Psoas muscle (tissue), 8 donors: Measurements from ENCODE around the gene PTTG1IP. TPM values are rescaled to one million over a fixed set of nuclear protein-coding genes. Genes with fewer than 3 reads are reported as not detected.

Experiments used
- ATAC-seq, 4 donors: fragments of 200-7000 bp; cut with Tn5 transposase; one replicate each; pipeline ENCODE4 v1.9.1; 2020; ENCODE audit warnings: moderate library complexity in 3 of 4, mild to moderate bottlenecking in 2 of 4
- DNase-seq, 2 donors: peaks; one replicate each; pipeline ENCODE4 v3.0.0-alpha.2; 2020
- H3K27ac ChIP-seq: fragments of 200-600 bp; one replicate; pipeline ENCODE4 v1.8.0; 2022
- H3K27me3 ChIP-seq, 3 donors: fragments of 200-600 bp in 1 of 3; one replicate each; pipeline versions ENCODE4 v1.6.1 to v1.8.0; 2013 to 2022; ENCODE audit warnings: low read length in 2 of 3, mild to moderate bottlenecking in 2 of 3, moderate library complexity in 1 of 3; ENCODE audit not compliant: insufficient read depth in 3 of 3
- H3K36me3 ChIP-seq, 2 donors: fragments of 200-600 bp in 1 of 2; one replicate each; pipeline versions ENCODE4 v1.6.1 to v1.8.0; 2013 to 2022; ENCODE audit warnings: low read depth in 1 of 2, mild to moderate bottlenecking in 1 of 2, moderate library complexity in 1 of 2; ENCODE audit not compliant: insufficient read depth in 1 of 2
- H3K4me1 ChIP-seq: fragments of 200-600 bp; one replicate; pipeline ENCODE4 v1.8.0; 2022
- H3K4me3 ChIP-seq: fragments of 200-600 bp; one replicate; pipeline ENCODE4 v1.8.0; 2022; ENCODE audit warnings: mild to moderate bottlenecking
- H3K9me3 ChIP-seq: fragments of 200-600 bp; one replicate; pipeline ENCODE4 v1.8.0; 2022
- WGBS, 3 donors: extraction: QIAGEN DNeasy Blood & Tissue Kit; methylation state at CpG; one replicate each; pipeline versions ENCODE4 v1.1.6 to v1.1.7; 2013; 5-methylcytosine and 5-hydroxymethylcytosine counted together
- intact Hi-C, 2 donors: fragments of 100-400 bp; cut with DNase I; formaldehyde crosslinking; loops; one replicate each; pipeline versions ENCODE4 v1.11.0 to v1.14.2; 2022
- polyA plus RNA-seq, 3 donors: library from polyadenylated mRNA; stranded (reverse); fragments of 200-250 nt; gene quantifications; one replicate each; pipeline ENCODE4 v1.2.3, GENCODE V29; 2013
- total RNA-seq, 4 donors: library from RNA; stranded (reverse); fragmentation: NEBNext Ultra II Directional in 2 of 4; extraction: Animal tissue kit (Norgen Biotek cat#: 25700) in 2 of 4; gene quantifications; one replicate each; pipeline versions ENCODE4 v1.2.1 to v1.2.4, GENCODE V29; 2021 to 2023
- TF ChIP-seq, protein P1 (sequence below): fragments of 200-600 bp; IDR thresholded peaks from one replicate; pipeline ENCODE4 v1.8.0; 2022; ENCODE audit warnings: antibody characterized with exemption
- donor health status: healthy with polysubstance abuse.
- donor health status: DM: no; HTN: no; CAD: no; lungs with moderate emphysema.
- donor health status: Bipolar disorder and iron deficiency.
- donor health status: healthy.
- donor health status: DM: yes; HTN: yes; CAD: no.
- donor health status: DM: no; HTN: no; CAD: no.
- donor health status: DM: no; HTN: no; CAD: no.
- donor health status: DM: yes; HTN: yes; CAD: no.

Gene PTTG1IP
- total and polyA plus RNA-seq, 7 donors, result 49.6 to 108 (median 68.3) TPM

DNA sequence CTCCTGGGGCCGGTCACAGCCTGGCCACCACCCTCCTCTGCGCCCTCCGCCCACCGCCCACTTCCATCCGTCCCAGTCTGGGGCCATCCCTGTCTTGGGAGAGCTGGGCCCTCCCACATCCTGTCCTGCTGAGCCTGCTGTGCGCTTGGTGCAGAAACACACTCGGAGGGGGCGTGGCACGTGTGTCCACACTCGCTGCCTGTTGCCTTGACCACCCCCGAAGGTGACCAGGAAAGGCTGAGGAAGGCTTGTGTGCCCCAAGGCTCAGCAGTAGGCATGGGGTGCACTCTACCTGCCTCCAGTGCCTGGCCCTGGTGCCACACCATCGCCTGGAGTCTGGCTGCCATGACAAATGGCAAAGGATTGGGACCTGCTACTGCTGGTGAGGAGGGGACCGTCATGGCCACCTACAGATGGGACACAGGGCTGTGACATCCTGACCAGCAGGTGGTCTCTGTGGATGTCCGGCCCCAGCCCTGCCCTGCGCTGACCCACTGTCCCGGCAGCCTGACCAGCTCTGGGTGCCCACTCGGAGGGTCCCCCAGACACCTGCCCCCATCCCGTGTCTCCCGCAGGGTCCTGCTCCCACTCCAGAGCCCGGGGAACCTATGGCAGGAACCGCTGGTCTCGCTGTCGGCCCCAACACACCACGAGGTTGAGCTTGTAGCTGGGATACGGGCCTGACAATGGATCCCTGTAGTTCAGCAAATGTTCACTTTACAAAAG is 23.2 kb upstream of the PTTG1IP start:
- Histone ChIP-seq H3K9me3 (no peaks in the 10 kb centered on the region), H3K4me3 (no peak overlapping the region), H3K27ac (no peak overlapping the region), H3K4me1 (no peaks in the 10 kb centered on the region), H3K27me3 (peaks cover 0 to 19% (median 3%) of the 10 kb centered on the region in 3 donors), H3K36me3 (no peaks in the 10 kb centered on the region)
- WGBS, 3 donors, result 80 to 85% (median 82%) methylated on average over 25 of the region's 25 CpGs
- intact Hi-C loops, result no loop called here
- TF ChIP-seq, protein P1, sequence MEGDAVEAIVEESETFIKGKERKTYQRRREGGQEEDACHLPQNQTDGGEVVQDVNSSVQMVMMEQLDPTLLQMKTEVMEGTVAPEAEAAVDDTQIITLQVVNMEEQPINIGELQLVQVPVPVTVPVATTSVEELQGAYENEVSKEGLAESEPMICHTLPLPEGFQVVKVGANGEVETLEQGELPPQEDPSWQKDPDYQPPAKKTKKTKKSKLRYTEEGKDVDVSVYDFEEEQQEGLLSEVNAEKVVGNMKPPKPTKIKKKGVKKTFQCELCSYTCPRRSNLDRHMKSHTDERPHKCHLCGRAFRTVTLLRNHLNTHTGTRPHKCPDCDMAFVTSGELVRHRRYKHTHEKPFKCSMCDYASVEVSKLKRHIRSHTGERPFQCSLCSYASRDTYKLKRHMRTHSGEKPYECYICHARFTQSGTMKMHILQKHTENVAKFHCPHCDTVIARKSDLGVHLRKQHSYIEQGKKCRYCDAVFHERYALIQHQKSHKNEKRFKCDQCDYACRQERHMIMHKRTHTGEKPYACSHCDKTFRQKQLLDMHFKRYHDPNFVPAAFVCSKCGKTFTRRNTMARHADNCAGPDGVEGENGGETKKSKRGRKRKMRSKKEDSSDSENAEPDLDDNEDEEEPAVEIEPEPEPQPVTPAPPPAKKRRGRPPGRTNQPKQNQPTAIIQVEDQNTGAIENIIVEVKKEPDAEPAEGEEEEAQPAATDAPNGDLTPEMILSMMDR, result no peak
- ATAC-seq (no peak), DNase-seq (peak in 1 of 2 donors; percentile 11)

DNA sequence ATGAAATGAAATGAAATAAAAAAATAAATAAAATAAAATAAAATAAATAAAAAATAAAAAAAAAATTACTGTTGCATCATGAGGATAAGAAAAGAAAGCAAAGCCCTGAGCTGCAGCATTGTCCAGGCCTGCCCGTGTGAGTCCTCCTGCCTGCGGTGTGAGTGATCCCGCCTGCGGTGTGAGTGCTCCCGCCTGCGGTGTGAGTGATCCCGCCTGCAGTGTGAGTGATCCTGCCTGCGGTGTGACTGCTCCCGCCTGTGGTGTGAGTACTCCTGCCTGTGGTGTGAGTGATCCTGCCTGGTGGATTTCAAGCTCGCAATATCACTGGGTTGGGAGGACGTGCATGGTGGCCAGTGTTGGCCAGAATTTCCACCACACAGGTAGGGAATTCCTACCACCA is 22.4 kb upstream of the PTTG1IP start:
- H3K4me3 ChIP-seq, result no peak overlapping the region
- DNase-seq (peak in 1 of 2 donors; percentile 8), ATAC-seq (no peak)
- H3K36me3 ChIP-seq, result no peaks in the 10 kb centered on the region
- no peak overlapping the region for H3K27ac ChIP-seq
- 88 to 97% (median 89%) methylated on average over 11 of the region's 11 CpGs for WGBS, 3 donors
- no peaks in the 10 kb centered on the region for H3K9me3 ChIP-seq
- H3K27me3 ChIP-seq, result peaks cover 0 to 21% (median 3%) of the 10 kb centered on the region in 3 donors
- TF ChIP-seq, protein P1, result no peak
- H3K4me1 ChIP-seq, result no peaks in the 10 kb centered on the region
- intact Hi-C loops, result no loop called here

DNA sequence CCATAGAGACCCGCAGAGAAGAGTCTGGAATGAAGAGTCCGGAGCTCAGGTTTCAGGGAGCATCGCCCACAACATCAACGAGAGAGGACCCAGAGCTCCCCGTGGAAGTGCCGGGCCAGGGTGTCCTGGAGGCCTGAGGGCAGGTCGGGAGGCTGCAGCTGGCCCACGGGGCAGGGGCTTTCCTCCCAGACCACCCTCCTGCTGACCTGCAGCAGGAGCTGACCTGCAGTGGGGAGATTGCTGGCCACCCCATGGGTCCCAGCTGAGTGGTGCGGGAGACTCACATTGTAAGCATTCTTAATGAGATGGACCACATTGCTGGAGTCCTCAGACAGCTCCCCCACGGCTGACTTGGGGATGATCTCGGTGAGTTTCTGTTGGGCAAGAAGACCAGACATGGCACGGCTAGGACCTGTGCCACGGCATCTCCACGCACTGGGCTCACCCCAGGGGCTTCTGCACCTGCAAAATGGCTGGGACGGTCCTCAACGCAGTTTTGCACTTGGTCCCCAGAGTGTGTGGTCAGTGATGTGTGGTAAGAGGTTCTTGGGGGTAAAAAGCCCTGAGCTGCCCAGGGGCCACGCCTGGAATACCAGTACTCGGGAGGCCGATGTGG is 21.3 kb upstream of the PTTG1IP start:
- Histone ChIP-seq H3K4me1 (no peaks in the 10 kb centered on the region), H3K4me3 (no peak overlapping the region), H3K27ac (no peak overlapping the region), H3K9me3 (no peaks in the 10 kb centered on the region), H3K27me3 (peaks cover 0 to 29% (median 3%) of the 10 kb centered on the region in 3 donors), H3K36me3 (no peaks in the 10 kb centered on the region)
- intact Hi-C loops, result no loop called here
- TF ChIP-seq, protein P1, result no peak
- DNase-seq (peak in 1 of 2 donors; percentile 7), ATAC-seq (no peak)
- WGBS, 3 donors, result 81 to 89% (median 86%) methylated on average over 19 of the region's 19 CpGs

- Histone ChIP-seq H3K9me3 (no peaks in the 10 kb centered on the region), H3K4me3 (no peak overlapping the region), H3K4me1 (no peaks in the 10 kb centered on the region), H3K27me3 (peaks cover 0 to 27% (median 7%) of the 10 kb centered on the region in 3 donors), H3K36me3 (no peaks in the 10 kb centered on the region), H3K27ac (no peak overlapping the region)
- DNase-seq (peak in 1 of 2 donors; percentile 4), ATAC-seq (no peak)
- intact Hi-C loops, result loop anchor here (1.0 to 2.0 kb wide), 3 partner anchors 38 to 243 kb away; no protein-coding TSS in a partner anchor
- TF ChIP-seq, protein P1, result no peak
- whole genome bisulfite sequencing, 3 donors, result 86 to 89% (median 88%) methylated on average over 15 of the region's 15 CpGs
These were observed 20.6 kb upstream of the PTTG1IP start for GRCh38 chr21:44893948-44894656.
